ENCODE results near the gene AKT1. TPM values are rescaled to one million over a fixed set of nuclear protein-coding genes. Genes with fewer than 3 reads are reported as not detected.
"Not testable (repeated sequence)": the region's sequence is repeated elsewhere in the genome, so short reads cannot be mapped to it uniquely, and the experiment has no call there.

Gene AKT1
- total RNA-seq (ENCODE audit: insufficient read depth, low replicate concordance) = 124 TPM

GRCh38 chr14:104794993-104795780 is at the start of gene AKT1:
TSS of gene AKT1 (minus strand) at chr14:104795748. CDS start at chr14:104792643, 3,105 bp downstream.
- DNase-seq (ENCODE audit: low spot score) = no peak

- no peak for DNase-seq (ENCODE audit: low spot score)
These were observed 49.6 kb upstream of the AKT1 start for GRCh38 chr14:104845033-104845666.

DNA sequence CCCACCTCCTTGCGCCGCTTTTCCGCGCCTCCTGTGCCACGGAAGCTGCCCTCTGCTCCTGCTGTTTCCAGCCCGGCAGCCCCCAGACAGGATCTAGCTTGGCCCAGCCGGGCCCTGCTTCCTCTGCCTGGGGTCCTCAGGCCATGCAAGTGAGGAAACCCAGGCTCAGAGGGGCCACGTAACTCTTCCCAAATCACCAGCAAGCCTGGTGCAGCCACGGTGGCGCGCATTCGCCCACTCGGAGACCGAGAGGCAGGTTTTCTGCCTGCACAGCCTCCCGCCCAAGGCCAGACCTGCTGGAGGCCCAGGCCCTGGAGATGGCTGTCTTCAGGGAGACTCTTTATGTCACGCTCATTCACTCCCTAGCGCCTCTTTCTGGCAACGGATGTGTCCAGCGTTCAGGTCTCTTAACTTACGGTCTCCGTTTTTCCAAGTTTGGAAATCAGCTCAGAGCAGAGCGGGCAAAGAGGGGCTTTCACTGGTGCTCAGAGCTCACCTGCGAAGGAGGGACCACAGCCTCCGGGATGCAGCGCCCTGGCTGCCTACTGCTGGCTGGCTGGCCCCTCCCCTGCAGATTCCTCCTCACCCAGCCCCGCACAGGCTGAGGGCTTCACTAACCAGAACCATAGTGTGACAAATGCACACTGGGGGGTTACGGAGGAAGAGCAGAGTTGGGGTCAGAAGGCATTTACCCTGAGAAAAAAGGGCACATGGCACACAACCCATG is 48.9 kb upstream of the AKT1 start:
- DNase-seq (ENCODE audit: low spot score) = no peak

DNA sequence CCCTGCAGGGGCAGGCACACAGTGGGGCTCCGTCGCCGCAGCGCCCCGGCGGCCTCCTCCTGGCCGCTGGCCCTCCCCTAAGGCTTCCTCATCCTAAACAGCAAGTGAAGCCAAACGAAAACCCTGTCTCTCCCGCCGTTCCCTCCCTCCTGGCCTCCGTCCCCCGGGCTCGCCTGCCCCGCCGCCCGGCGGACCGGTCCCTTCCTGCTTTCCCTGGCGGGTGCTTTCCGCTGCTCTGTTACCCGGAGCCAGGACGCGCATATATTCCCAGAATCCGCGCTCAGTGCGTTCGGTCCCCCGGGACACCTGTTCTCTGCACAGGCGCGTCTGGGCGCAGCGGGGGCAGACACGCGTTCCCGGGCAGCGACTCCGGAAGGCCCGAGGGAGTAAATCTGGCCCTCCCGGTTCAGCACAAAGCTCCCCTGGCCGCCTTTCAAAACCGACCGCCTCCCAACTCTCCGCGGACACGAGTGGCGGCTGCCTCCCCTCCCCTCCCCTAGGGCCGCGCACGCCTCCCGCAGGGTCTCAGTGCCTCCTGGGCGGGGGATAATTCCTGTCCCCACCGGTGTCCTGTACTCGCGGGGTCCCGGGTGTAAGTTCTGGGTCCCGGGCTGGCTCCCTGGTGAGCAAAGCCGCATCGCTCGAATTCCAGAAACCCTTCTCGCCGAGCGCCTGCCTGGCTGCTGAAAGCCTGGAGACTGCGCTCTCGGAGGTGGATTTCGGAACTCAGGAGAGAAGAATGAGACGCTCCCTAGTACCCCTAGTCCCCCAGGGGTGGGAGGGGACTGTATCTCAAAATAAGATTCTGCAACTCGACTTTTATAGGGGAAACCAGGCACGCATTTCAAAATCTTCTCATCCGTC is 48.1 kb upstream of the AKT1 start:
- DNase-seq (ENCODE audit: low spot score) = peak; percentile 22

- no peak for DNase-seq (ENCODE audit: low spot score)
These were observed 47.5 kb upstream of the AKT1 start for GRCh38 chr14:104843006-104843405.

DNA sequence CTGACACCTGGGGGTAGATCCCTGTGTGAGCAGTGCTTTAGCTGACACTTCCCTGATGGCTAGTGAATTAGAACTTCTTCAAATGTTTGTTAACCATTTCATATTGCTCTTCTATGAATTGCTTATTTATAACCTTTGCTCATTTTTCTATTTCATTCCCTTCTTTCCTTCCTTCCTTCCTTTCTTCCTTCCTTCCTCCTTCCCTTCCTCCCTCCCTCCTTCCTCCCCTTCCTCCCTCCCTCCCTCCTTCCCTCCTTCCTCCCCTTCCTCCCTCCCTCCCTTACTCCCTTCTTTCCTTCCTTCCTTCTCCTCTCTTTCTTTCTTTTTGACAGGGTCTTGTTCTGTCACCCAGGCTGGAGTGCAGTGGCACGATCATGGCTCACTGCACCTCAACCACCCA is 46.2 kb upstream of the AKT1 start:
- no peak for DNase-seq (ENCODE audit: low spot score)

- not testable (repeated sequence) for DNase-seq (ENCODE audit: low spot score)
These were observed 40.8 kb upstream of the AKT1 start for GRCh38 chr14:104836171-104836935.

DNA sequence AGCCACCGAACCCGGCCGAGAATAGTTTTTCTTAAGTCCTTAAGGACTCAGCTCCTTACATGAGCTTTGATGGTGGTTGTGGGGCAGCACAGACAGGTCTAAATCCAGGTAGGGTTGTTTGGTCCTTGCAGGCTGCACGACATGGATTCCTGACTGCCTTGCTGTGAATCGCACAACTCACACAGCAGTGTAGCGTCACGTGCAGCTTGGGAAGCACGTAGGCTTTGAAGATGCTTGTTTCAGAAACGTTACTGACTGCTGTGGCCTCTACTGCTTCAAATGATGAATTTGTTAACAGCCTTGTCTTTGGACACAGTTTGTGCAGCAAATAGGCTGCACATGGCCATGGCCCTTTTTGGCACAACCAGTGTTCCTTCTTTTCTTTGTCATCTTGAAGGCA is 35.2 kb upstream of the AKT1 start:
- no peak for DNase-seq (ENCODE audit: low spot score)

DNA sequence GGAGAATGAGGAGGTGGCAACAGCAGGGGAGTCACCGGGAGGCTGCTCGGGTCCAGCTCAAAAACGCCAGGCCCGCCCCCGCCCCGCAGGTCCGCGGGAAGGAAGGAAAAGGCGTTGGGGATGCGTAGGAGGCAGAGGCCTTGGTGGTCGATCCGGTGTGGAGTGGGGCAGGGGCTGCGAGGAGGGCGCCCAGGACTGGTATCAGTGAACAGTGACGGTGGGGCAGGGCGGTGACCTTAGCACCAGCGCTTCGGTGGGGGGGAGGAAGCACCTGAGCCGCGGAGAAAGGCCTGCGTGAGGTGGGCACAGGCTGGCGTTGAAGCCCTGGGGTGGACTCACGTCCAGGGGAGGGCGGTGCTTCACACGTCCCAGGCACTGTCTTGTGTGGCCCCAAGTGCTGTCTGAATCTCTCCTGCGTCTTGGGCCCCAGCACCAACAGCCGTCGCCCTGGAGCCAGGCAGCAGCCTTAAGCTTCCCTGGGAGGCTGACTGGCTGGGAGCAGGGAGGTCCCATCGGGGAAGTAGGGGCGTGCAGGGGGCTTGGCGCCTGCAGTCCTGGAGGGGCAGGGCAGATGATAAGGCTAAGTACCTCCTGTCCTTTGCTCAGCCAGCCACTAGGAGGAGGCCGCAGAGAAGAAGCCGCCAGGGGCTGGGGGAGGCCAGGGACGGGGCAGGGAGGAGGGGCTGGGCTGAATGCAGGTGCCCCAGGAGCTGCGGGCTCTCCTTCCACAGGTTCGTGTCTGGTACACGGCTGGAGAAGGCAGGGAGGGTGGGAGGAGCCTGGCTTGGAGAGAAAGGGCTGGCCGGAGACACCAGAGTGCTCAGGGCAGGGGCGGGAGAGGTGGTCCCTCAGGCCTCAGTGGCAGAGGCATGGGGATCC is 31.9 kb upstream of the AKT1 start:
- peak; percentile 48 for DNase-seq (ENCODE audit: low spot score)

GRCh38 chr14:104826861-104827176 is 31.3 kb upstream of the AKT1 start:
- DNase-seq (ENCODE audit: low spot score) = peak; percentile 22

DNA sequence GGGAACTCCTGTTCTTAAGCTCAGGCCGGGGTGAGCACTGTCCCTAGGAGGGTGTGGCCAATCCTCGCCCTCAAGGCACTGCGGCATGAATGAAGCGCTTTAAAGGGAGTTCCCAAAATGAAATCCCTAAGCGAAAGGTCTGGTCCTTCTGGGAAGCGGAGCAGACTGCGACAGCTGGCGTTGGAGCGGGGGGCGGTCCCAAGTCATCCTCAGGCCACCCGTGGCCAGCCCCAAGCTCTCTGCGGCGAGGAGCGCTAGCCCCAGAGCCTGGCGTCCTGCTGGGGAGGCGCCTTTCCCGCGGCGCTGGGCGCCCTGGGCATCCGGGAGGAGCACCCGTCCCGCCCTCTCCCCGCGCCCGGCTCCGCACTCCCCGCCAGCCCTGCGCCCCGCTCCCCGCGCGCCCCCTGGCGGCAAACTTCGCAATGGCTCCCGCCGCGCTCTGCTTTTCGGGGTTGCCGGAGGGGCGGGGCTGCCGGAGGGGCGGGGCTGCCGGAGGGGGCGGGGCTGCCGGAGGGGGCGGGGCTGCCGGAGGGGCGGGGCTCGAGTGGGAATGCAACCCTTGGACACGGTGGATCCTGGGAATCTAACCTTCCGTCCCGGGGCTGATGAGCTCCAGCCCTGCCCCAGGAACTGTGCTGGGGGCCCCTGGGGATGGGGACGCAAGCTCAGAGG is 30.8 kb upstream of the AKT1 start:
- DNase-seq (ENCODE audit: low spot score) = peak; percentile 85

DNA sequence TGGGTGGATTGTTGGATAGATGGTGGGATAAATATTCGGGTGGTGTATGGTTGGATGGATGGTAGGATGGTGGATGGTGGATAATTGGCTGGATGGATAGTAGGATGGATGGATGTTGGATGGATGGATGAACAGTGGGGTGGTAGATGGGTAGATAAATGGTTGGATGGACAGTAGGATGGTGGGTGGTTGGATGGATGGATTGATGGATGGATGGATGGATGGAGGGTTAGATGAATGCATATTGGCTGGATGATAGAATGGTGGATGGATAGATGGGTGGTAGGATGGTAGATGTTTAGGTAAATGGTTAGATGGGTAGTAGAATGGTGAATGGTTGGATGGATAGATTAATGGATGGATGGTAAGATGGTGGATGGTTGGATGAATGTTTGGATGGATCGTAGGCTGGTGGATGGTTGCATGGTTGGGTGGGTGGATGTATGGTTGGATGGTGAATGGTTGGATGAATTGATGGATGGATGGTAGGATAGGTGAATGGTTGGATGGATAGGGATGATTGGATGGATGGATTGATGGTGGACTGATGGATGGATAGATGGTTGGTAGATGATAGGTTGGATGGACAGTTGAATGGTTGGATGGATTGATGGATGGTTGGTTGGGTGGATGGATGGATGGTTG is 28.9 kb upstream of the AKT1 start:
- DNase-seq (ENCODE audit: low spot score) = no peak

GRCh38 chr14:104822821-104823615 is 27.5 kb upstream of the AKT1 start:
- no peak for DNase-seq (ENCODE audit: low spot score)

DNA sequence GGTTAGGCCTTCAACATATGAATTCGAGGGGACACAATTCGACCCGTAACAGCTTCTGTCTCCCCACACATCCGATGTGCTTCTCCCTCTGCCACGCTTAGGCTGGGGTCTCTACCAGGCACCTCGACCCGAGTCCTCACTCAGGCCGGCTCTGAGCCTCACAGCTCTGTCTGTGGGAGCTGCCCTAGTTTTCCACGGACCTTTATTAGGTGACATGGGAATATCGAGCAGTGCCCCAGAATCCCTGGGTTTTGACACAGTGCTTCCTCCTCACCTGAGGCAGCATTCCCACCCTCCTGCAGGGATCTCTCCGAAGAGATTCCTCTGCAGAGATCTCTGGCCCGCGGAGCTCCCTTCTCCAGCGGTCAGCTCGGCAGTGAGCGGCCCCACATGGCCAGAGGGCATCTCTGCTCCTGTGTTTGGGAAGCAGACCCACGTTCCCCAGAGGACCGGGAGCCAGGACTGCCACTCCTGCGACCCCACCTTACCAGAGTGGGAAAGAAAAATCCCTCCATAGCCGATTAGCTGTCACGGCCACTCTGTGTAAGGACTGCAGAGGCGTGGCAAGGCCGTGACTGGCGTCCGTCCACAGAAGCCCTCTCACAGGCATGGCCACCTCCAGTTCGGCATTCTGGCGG is 26.5 kb upstream of the AKT1 start:
- no peak for DNase-seq (ENCODE audit: low spot score)

DNA sequence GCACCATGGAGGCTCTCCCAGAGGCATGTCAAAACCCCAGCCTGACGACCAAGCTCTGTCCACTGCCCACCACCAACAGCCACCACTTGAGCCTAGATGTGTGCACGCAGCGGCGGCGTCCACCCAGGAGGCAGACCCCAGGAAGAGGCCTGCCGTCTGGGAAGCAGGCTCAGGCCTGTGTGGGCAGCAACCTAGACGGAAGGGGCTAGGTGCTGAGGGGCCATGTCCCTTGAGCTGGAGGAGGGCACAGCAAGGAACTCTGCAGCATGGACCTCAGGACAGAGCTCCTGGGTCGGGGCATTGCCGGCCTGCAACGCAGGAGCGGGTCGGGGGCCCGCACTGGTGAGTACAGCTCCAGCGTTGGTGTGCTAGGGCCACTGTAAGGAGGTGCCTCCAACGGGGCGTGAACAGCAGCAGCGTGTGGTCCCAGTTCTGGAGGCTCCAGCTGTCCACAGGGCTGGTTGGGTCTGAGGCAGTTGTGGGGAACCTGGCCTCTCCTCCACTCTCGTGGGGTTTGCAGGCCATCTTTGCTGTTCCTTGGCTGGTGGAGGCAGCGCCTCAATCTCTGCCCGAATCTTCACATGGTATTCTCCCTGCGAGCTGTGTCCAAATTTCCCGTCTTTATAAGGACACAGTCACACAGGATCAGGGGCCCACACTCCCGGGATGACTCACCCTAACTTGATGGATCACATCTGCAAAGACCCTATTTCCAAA is 25.8 kb upstream of the AKT1 start:
- no peak for DNase-seq (ENCODE audit: low spot score)

DNA sequence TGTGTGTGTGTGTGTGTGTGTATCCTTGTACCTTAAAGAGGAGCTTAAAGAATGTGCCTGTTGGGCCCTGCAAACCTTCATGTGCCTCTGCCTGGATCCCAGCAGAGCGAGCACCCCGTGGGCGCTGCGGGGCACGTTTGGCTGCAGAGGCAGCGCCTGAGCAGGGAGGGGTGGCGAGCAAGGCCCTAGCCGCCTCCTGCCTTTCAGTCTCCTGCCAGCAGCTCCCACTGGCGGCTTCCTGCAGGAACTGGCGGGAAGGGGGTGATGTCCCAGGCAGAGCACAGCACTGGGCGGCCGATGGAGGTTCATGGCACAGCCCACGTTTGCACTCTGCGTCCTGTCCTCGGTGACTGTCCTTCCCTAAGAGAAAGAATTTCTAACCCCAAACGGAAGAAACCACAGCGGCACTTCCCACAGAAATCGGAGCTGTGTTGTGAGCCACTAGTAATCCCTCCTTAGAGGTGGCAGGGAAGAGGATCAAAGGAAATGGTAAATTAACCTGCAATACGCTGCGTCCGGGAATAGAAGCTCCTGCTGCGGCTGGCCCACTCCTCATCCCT is 25.2 kb upstream of the AKT1 start:
- DNase-seq (ENCODE audit: low spot score) = peak; percentile 72
